ENCODE data around the gene SDF2. TPM values are rescaled to one million over a fixed set of nuclear protein-coding genes. Genes with fewer than 3 reads are reported as not detected.

The SDF2 gene
- total and polyA plus RNA-seq, 12 donors: 50.6 to 195 (median 84.5) TPM

- Histone ChIP-seq H3K4me3 (no peak overlapping the region), H3K4me1 (replicated peaks in 1 of 2) (peaks cover 0 to 28% of the 10 kb centered on the region in 2 donors), H3K36me3 (replicated peaks in 1 of 2) (peaks cover 0 to 53% of the 10 kb centered on the region in 2 donors), H3K27ac (no peak overlapping the region), H3K27me3 (no peaks in the 10 kb centered on the region), H3K9me3 (replicated peaks in 1 of 3) (no peaks in the 10 kb centered on the region)
- TF ChIP-seq CTCF (IDR thresholded peaks at IDR 0.05): no peak
- no peak for TF ChIP-seq POLR2A (IDR thresholded peaks at IDR 0.05)
- WGBS, 4 donors: 76 to 100% (median 89%) methylated on average over 1 of the region's 1 CpG
- DNase-seq: no peak
- intact Hi-C loops (cut with DNase I): no loop called here
Observed at GRCh38 chr17:28669918-28670317, 8.2 kb upstream of the SDF2 start.

GRCh38 chr17:28667870-28668269, 6.2 kb upstream of the SDF2 start:
- H3K27ac ChIP-seq: no peak overlapping the region
- no peaks in the 10 kb centered on the region for H3K27me3 ChIP-seq
- no peak overlapping the region for H3K4me3 ChIP-seq
- TF ChIP-seq POLR2A (IDR thresholded peaks at IDR 0.05) (no peak), CTCF (IDR thresholded peaks at IDR 0.05) (no peak)
- H3K4me1 ChIP-seq (replicated peaks in 1 of 2): peaks cover 0 to 46% of the 10 kb centered on the region in 2 donors
- peaks cover 0 to 33% of the 10 kb centered on the region in 2 donors for H3K36me3 ChIP-seq (replicated peaks in 1 of 2)
- 79 to 90% (median 83%) methylated on average over 1 of the region's 1 CpG for WGBS, 4 donors
- H3K9me3 ChIP-seq (replicated peaks in 1 of 3): no peaks in the 10 kb centered on the region
- DNase-seq: no peak
- intact Hi-C loops (cut with DNase I): no loop called here

GRCh38 chr17:28665994-28666393, 4.3 kb upstream of the SDF2 start:
- H3K27me3 ChIP-seq: no peaks in the 10 kb centered on the region
- no peaks in the 10 kb centered on the region for H3K9me3 ChIP-seq (replicated peaks in 1 of 3)
- H3K4me1 ChIP-seq (replicated peaks in 1 of 2): peaks cover 0 to 52% of the 10 kb centered on the region in 2 donors
- no peak overlapping the region for H3K4me3 ChIP-seq
- no peak overlapping the region for H3K27ac ChIP-seq
- intact Hi-C loops (cut with DNase I): no loop called here
- no peak for TF ChIP-seq POLR2A (IDR thresholded peaks at IDR 0.05)
- no peak for TF ChIP-seq CTCF (IDR thresholded peaks at IDR 0.05)
- H3K36me3 ChIP-seq (replicated peaks in 1 of 2): peaks cover 0 to 14% of the 10 kb centered on the region in 2 donors
- DNase-seq: no peak
- 70 to 81% (median 76%) methylated on average over 2 of the region's 2 CpGs for WGBS, 4 donors

GRCh38 chr17:28663723-28664122, 2.0 kb upstream of the SDF2 start:
- Histone ChIP-seq H3K9me3 (replicated peaks in 1 of 3) (no peaks in the 10 kb centered on the region), H3K36me3 (replicated peaks in 1 of 2) (peaks cover 0 to 8% of the 10 kb centered on the region in 2 donors), H3K27me3 (no peaks in the 10 kb centered on the region), H3K27ac (no peak overlapping the region), H3K4me3 (no peak overlapping the region), H3K4me1 (replicated peaks in 1 of 2) (peaks cover 0 to 58% of the 10 kb centered on the region in 2 donors)
- intact Hi-C loops (cut with DNase I): no loop called here
- no peak for TF ChIP-seq POLR2A (IDR thresholded peaks at IDR 0.05)
- no peak for TF ChIP-seq CTCF (IDR thresholded peaks at IDR 0.05)
- DNase-seq: no peak
